Uterus (tissue), 4 donors: ENCODE data around the gene CLDN11. TPM values are rescaled to one million over a fixed set of nuclear protein-coding genes. Genes with fewer than 3 reads are reported as not detected.

Source experiments
- DNase-seq, 2 donors: peaks; one replicate each; pipeline ENCODE4 v3.0.0-alpha.2; 2019 to 2020
- H3K27ac ChIP-seq, 2 donors: fragments of 200-600 bp; sonication (generic); 1 replicate in 1 of 2; 2 replicates in 1 of 2; pipeline ENCODE4 v1.5.1; 2016 to 2018
- H3K27me3 ChIP-seq, 2 donors: fragments of 200-600 bp; sonication (generic); one replicate each; pipeline ENCODE4 v1.5.1; 2018 to 2019; ENCODE audit warnings: control low read depth in 1 of 2
- H3K36me3 ChIP-seq, 2 donors: fragments of 200-600 bp; sonication (generic); one replicate each; pipeline ENCODE4 v1.5.1; 2019; ENCODE audit warnings: control low read depth in 1 of 2
- H3K4me1 ChIP-seq, 2 donors: fragments of 200-600 bp; sonication (generic); one replicate each; pipeline ENCODE4 v1.5.1; 2018 to 2019; ENCODE audit warnings: control low read depth in 1 of 2
- H3K4me3 ChIP-seq, 2 donors: fragments of 200-600 bp; sonication (generic); 1 replicate in 1 of 2; 2 replicates in 1 of 2; pipeline ENCODE4 v1.5.1; 2018 to 2019; ENCODE audit warnings: mild to moderate bottlenecking in 1 of 2
- H3K9me3 ChIP-seq, 2 donors: fragments of 200-600 bp; sonication (generic); one replicate each; pipeline ENCODE4 v1.5.1; 2019; ENCODE audit warnings: control low read depth in 1 of 2
- POLR2A ChIP-seq, 2 donors: fragments of 450-650 bp; IDR thresholded peaks; one replicate each; pipeline ENCODE4 v1.6.1; 2016; ENCODE audit warnings: antibody characterized with exemption in 2 of 2, mild to moderate bottlenecking in 1 of 2, moderate library complexity in 1 of 2
- intact Hi-C: fragments of 100-400 bp; cut with DNase I; formaldehyde crosslinking; loops from one replicate; pipeline ENCODE4 v1.15.1; 2023; ENCODE audit warnings: low total_unique reads
- total RNA-seq, 4 donors: library from RNA; depleted of rRNA in 3 of 4; stranded (reverse); fragments of >200 nt in 3 of 4; gene quantifications; one replicate each; pipeline versions ENCODE4 v1.1.0 to v1.2.4, GENCODE V29; 2014 to 2023
- TF ChIP-seq, protein P1 (sequence below), 4 experiments: fragments of 200-600 bp in 2 of 4; fragments of 450-650 bp in 2 of 4; sonication (generic) in 2 of 4; IDR thresholded peaks; one replicate each; pipeline ENCODE4 v1.5.1; 2016 to 2019; ENCODE audit warnings: antibody characterized with exemption in 4 of 4, mild to moderate bottlenecking in 2 of 4, moderate library complexity in 1 of 4
- donor health status: DM: yes; HTN: yes; CAD: no.

Gene CLDN11
- total RNA-seq, 4 donors from 2014 or later: 5.4 to 73.2 (median 19.9) TPM

DNA sequence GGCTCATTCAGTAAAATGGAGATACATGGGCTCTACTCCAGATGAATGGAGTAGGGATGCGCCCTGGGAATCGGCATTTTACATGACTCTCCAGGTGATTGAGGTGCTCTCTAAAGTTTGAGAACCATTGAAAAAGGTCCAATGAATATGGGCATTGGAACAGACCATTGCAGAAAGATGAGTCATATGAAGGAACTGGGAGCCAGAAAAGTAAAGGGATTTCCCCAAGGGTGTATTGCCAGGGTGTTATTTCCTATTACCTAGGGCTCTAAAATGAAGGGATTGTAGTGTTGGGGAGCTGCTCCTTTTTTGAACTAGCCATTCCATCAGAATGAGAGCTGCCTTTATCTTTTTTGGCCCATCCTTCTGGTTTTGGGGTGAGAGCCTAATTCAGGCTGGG is 21.7 kb downstream of the CLDN11 start:
- Histone ChIP-seq H3K9me3 (no peaks in the 10 kb centered on the region), H3K27ac (no peak overlapping the region), H3K4me1 (no peaks in the 10 kb centered on the region), H3K4me3 (no peak overlapping the region), H3K27me3 (no peaks in the 10 kb centered on the region), H3K36me3 (no peaks in the 10 kb centered on the region)
- intact Hi-C loops: loop anchor here (10.0 kb wide), 1 partner anchor 436 kb away; no protein-coding TSS in a partner anchor
- no peak for TF ChIP-seq POLR2A (IDR thresholded peaks at IDR 0.05)
- TF ChIP-seq, protein P1, sequence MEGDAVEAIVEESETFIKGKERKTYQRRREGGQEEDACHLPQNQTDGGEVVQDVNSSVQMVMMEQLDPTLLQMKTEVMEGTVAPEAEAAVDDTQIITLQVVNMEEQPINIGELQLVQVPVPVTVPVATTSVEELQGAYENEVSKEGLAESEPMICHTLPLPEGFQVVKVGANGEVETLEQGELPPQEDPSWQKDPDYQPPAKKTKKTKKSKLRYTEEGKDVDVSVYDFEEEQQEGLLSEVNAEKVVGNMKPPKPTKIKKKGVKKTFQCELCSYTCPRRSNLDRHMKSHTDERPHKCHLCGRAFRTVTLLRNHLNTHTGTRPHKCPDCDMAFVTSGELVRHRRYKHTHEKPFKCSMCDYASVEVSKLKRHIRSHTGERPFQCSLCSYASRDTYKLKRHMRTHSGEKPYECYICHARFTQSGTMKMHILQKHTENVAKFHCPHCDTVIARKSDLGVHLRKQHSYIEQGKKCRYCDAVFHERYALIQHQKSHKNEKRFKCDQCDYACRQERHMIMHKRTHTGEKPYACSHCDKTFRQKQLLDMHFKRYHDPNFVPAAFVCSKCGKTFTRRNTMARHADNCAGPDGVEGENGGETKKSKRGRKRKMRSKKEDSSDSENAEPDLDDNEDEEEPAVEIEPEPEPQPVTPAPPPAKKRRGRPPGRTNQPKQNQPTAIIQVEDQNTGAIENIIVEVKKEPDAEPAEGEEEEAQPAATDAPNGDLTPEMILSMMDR (IDR thresholded peaks at IDR 0.05): no peak
- no peak for DNase-seq

DNA sequence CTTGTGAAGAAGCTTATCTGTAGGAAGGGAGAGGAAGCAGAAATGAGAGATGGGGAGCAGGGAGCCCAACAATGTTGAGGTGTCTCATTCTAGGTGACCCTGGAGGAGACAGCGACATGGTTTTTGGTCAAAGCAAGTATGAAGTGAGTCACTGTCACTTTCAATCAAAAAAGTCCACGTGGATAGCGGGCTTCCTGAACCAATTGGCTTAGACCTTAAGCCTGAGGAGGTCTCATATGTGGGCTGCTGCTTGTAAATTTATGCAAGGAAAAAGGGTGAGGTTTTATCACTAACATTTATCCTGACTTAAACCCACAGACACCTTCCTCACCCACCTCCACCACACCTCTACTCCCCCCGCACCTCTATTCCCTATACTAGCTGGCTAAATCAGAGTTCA is 22.7 kb downstream of the CLDN11 start:
- Histone ChIP-seq H3K27ac (no peak overlapping the region), H3K4me3 (no peak overlapping the region), H3K9me3 (no peaks in the 10 kb centered on the region), H3K27me3 (no peaks in the 10 kb centered on the region), H3K36me3 (no peaks in the 10 kb centered on the region), H3K4me1 (no peaks in the 10 kb centered on the region)
- TF ChIP-seq POLR2A (IDR thresholded peaks at IDR 0.05): no peak
- TF ChIP-seq, protein P1 (IDR thresholded peaks at IDR 0.05): no peak
- intact Hi-C loops: loop anchor here (10.0 kb wide), 1 partner anchor 437 kb away; no protein-coding TSS in a partner anchor
- DNase-seq: no peak

DNA sequence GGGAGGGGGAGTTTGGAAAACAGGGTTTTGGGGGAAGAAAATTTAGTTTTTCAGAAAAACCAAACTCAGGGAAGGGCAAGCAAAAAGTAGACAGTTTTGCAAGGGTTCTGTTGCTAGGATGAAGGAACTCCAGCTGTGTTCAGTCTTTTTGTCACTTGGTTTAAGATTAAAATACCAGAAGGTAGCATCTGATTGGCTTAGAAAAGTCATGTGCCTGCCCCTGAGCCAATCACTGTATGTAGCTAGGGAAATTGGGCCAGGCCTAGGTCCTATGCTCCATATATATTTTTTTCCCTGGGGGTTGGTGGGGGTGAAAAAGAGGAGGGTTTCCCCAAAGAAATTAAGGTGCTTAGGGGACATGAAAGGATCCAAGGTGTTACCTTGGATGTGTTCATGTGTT is 24.3 kb downstream of the CLDN11 start:
- intact Hi-C loops: loop anchor here (10.0 kb wide), 1 partner anchor 438 kb away; no protein-coding TSS in a partner anchor
- Histone ChIP-seq H3K27ac (no peak overlapping the region), H3K4me3 (no peak overlapping the region), H3K9me3 (no peaks in the 10 kb centered on the region), H3K36me3 (no peaks in the 10 kb centered on the region), H3K4me1 (no peaks in the 10 kb centered on the region), H3K27me3 (no peaks in the 10 kb centered on the region)
- no peak for DNase-seq
- TF ChIP-seq, protein P1 (IDR thresholded peaks at IDR 0.05): no peak
- TF ChIP-seq POLR2A (IDR thresholded peaks at IDR 0.05): no peak

DNA sequence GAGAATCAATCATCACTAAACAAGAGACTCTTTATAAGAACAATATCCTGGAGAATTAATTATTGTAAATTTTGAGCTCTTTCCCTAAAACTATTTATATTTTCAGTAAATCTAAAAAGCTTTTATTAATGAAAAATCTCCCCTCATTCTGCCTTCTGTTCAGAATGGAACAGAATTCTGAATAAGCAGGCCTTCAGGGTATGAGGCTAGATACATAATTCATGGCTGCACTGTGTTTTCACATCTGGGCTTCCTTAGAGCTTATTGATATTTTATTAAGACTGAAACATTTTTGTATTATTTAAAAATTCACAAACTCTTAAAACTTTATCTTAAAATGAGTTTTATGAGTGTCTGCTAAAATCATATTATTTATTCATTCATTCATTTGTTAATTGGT is 24.8 kb downstream of the CLDN11 start:
- H3K4me1 ChIP-seq: no peaks in the 10 kb centered on the region
- no peaks in the 10 kb centered on the region for H3K27me3 ChIP-seq
- H3K36me3 ChIP-seq: no peaks in the 10 kb centered on the region
- no peak for TF ChIP-seq POLR2A (IDR thresholded peaks at IDR 0.05)
- TF ChIP-seq, protein P1 (IDR thresholded peaks at IDR 0.05): no peak
- no peaks in the 10 kb centered on the region for H3K9me3 ChIP-seq
- no peak overlapping the region for H3K4me3 ChIP-seq
- intact Hi-C loops: loop anchor here (10.0 kb wide), 1 partner anchor 439 kb away; no protein-coding TSS in a partner anchor
- no peak overlapping the region for H3K27ac ChIP-seq
- DNase-seq: no peak

DNA sequence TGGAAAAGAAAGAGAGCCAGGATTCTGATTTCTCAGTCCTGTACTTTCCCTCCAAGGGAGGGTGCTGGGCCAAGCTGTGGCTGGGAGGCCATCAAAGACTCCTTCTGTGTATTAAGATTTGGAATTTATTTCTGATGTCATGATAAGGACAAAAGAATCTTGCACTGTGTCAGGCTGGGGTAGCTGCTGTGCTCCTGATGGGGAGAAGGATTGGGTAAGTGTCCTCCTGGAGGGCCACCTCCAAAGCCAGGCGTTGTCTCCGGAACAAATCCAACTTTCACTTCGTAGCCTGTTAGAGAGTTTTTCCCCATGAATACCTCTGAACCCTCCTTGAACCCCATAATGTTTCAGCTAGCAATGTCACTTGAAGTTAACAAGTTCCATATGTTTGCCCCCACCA is 29.9 kb downstream of the CLDN11 start:
- no peak for TF ChIP-seq POLR2A (IDR thresholded peaks at IDR 0.05)
- TF ChIP-seq, protein P1 (IDR thresholded peaks at IDR 0.05): no peak
- no peaks in the 10 kb centered on the region for H3K4me1 ChIP-seq
- H3K27me3 ChIP-seq: no peaks in the 10 kb centered on the region
- DNase-seq: no peak
- H3K27ac ChIP-seq: no peak overlapping the region
- H3K9me3 ChIP-seq: no peaks in the 10 kb centered on the region
- no peak overlapping the region for H3K4me3 ChIP-seq
- intact Hi-C loops: loop anchor here (10.0 kb wide), 1 partner anchor 444 kb away; no protein-coding TSS in a partner anchor
- H3K36me3 ChIP-seq: no peaks in the 10 kb centered on the region
